ENCODE measurements around the gene SERPINB6. TPM values are rescaled to one million over a fixed set of nuclear protein-coding genes. Genes with fewer than 3 reads are reported as not detected.

Gene SERPINB6
- total RNA-seq, 1 experiment from 2014 or later, result 34.8 TPM

GRCh38 chr6:2916158-2916925, 55.0 kb downstream of the SERPINB6 start:
- POLR2A ChIA-PET (ENCODE audit: low non-redundant PET), result no interaction called here
- no peaks in the 10 kb centered on the region for H3K4me1 ChIP-seq (ENCODE audit: insufficient read depth, low read length, poor library complexity, severe bottlenecking)
- H3K27me3 ChIP-seq (replicated peaks; ENCODE audit: insufficient read depth, low read depth, low read length, poor library complexity), result no peaks in the 10 kb centered on the region
- no peak overlapping the region for H3K27ac ChIP-seq (ENCODE audit: low read depth, low read length, poor library complexity, severe bottlenecking)
- H3K4me3 ChIP-seq (ENCODE audit: low read depth, low read length, poor library complexity, severe bottlenecking), result no peak overlapping the region
- no peak for DNase-seq (ENCODE audit: low spot score)
- BruUV-seq (replicated peaks), result no TSS peak
- CTCF ChIA-PET, result no interaction called here
- intact Hi-C loops (cut with micrococcal nuclease; ENCODE audit: unreplicated experiment), result no loop called here
- TF ChIP-seq EZH2 (IDR thresholded peaks at IDR 0.05; ENCODE audit: borderline replicate concordance, low read depth, low read length, poor library complexity, severe bottlenecking), result no peak
- no peak for TF ChIP-seq CTCF (conservative IDR thresholded peaks at IDR 0.05; ENCODE audit: low read depth, low read length)
- H3K36me3 ChIP-seq (ENCODE audit: insufficient read depth, low read length, poor library complexity, severe bottlenecking), result no peaks in the 10 kb centered on the region
- no peaks in the 10 kb centered on the region for H3K9me3 ChIP-seq (ENCODE audit: low read depth, low read length, poor library complexity, severe bottlenecking)

- no peak for DNase-seq (ENCODE audit: low spot score)
- ChIA-PET CTCF (interaction anchor here (0.6 kb wide), 1 partner anchor 124 kb away, joined by 3 read pairs; no protein-coding TSS in a partner anchor), POLR2A (ENCODE audit: low non-redundant PET) (no interaction called here)
- intact Hi-C loops (cut with micrococcal nuclease; ENCODE audit: unreplicated experiment), result no loop called here
- Histone ChIP-seq H3K4me1 (ENCODE audit: insufficient read depth, low read length, poor library complexity, severe bottlenecking) (no peaks in the 10 kb centered on the region), H3K27me3 (replicated peaks; ENCODE audit: insufficient read depth, low read depth, low read length, poor library complexity) (no peaks in the 10 kb centered on the region), H3K36me3 (ENCODE audit: insufficient read depth, low read length, poor library complexity, severe bottlenecking) (no peaks in the 10 kb centered on the region), H3K9me3 (ENCODE audit: low read depth, low read length, poor library complexity, severe bottlenecking) (no peaks in the 10 kb centered on the region), H3K27ac (ENCODE audit: low read depth, low read length, poor library complexity, severe bottlenecking) (no peak overlapping the region), H3K4me3 (ENCODE audit: low read depth, low read length, poor library complexity, severe bottlenecking) (no peak overlapping the region)
- no TSS peak for BruUV-seq (replicated peaks)
- TF ChIP-seq CTCF (conservative IDR thresholded peaks at IDR 0.05; ENCODE audit: low read depth, low read length) (no peak), EZH2 (IDR thresholded peaks at IDR 0.05; ENCODE audit: borderline replicate concordance, low read depth, low read length, poor library complexity, severe bottlenecking) (no peak)
Measured at GRCh38 chr6:2915150-2915549, 56.2 kb downstream of the SERPINB6 start.

GRCh38 chr6:2914318-2914660, 57.1 kb downstream of the SERPINB6 start:
- Histone ChIP-seq H3K27ac (ENCODE audit: low read depth, low read length, poor library complexity, severe bottlenecking) (no peak overlapping the region), H3K9me3 (ENCODE audit: low read depth, low read length, poor library complexity, severe bottlenecking) (no peaks in the 10 kb centered on the region), H3K27me3 (replicated peaks; ENCODE audit: insufficient read depth, low read depth, low read length, poor library complexity) (no peaks in the 10 kb centered on the region), H3K4me3 (ENCODE audit: low read depth, low read length, poor library complexity, severe bottlenecking) (no peak overlapping the region), H3K4me1 (ENCODE audit: insufficient read depth, low read length, poor library complexity, severe bottlenecking) (no peaks in the 10 kb centered on the region), H3K36me3 (ENCODE audit: insufficient read depth, low read length, poor library complexity, severe bottlenecking) (no peaks in the 10 kb centered on the region)
- POLR2A ChIA-PET (ENCODE audit: low non-redundant PET), result no interaction called here
- no TSS peak for BruUV-seq (replicated peaks)
- intact Hi-C loops (cut with micrococcal nuclease; ENCODE audit: unreplicated experiment), result loop anchor here (5.0 kb wide), 2 partner anchors 67 to 122 kb away; no protein-coding TSS in a partner anchor
- CTCF ChIA-PET, result interaction anchor here (0.6 kb wide), 1 partner anchor 348 kb away, joined by 4 read pairs; no protein-coding TSS in a partner anchor
- TF ChIP-seq EZH2 (IDR thresholded peaks at IDR 0.05; ENCODE audit: borderline replicate concordance, low read depth, low read length, poor library complexity, severe bottlenecking), result no peak
- TF ChIP-seq CTCF (conservative IDR thresholded peaks at IDR 0.05; ENCODE audit: low read depth, low read length), result no peak
- no peak for DNase-seq (ENCODE audit: low spot score)

All from A673 (cell line).